ENCODE data around the gene RAD23A.
"Not testable (repeated sequence)": the region's sequence is repeated elsewhere in the genome, so short reads cannot be mapped to it uniquely, and the experiment has no call there.

RAD23A gene

DNA sequence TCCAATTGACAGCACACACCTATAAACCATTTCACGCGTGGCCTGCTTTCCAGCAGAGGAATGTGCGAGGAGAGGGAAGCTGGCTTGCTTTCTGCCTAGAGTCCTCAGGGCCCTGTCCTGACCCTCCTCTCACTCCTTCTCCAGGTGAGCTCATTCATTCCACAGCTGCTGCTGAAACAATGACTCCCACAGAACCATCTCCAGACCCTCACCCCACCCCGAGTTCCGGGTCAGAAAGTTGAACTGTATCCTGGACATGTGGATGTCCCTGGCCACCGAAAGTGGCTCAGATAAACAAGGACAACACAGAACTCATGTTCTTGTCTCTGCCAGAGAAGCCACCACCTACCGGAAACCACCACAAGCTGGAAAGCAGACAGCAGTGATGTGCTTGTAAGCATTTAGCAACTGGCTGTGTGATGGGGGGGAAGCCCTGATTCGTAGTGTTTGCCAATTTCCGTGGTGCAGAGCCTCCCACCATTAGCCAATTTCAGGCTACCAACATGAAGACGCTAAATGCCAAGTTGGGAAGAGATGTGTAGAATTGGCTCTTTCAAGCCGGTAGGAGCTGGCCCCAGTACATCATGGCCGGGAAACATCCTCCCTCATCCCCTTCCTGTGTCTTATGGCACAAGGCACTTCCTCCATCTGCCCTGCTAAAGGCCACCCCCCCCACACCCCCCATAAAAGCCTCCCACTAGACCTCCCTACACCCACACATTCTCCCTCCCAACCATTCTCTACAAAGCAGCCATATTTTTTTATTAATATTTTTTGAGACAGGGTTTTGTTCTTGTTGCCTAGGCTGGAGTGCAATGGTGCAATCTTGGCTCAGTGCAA, 31.6 kb upstream of the RAD23A start:
- TF ChIP-seq, protein P1, sequence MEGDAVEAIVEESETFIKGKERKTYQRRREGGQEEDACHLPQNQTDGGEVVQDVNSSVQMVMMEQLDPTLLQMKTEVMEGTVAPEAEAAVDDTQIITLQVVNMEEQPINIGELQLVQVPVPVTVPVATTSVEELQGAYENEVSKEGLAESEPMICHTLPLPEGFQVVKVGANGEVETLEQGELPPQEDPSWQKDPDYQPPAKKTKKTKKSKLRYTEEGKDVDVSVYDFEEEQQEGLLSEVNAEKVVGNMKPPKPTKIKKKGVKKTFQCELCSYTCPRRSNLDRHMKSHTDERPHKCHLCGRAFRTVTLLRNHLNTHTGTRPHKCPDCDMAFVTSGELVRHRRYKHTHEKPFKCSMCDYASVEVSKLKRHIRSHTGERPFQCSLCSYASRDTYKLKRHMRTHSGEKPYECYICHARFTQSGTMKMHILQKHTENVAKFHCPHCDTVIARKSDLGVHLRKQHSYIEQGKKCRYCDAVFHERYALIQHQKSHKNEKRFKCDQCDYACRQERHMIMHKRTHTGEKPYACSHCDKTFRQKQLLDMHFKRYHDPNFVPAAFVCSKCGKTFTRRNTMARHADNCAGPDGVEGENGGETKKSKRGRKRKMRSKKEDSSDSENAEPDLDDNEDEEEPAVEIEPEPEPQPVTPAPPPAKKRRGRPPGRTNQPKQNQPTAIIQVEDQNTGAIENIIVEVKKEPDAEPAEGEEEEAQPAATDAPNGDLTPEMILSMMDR (conservative IDR thresholded peaks at IDR 0.05; ENCODE audit: control insufficient read depth, insufficient read depth, low read depth, low read length): no peak
- DNase-seq (ENCODE audit: low read depth): peak; percentile 48
- no peak overlapping the region for H3K4me3 ChIP-seq (ENCODE audit: control insufficient read depth, low read depth, low read length)

DNA sequence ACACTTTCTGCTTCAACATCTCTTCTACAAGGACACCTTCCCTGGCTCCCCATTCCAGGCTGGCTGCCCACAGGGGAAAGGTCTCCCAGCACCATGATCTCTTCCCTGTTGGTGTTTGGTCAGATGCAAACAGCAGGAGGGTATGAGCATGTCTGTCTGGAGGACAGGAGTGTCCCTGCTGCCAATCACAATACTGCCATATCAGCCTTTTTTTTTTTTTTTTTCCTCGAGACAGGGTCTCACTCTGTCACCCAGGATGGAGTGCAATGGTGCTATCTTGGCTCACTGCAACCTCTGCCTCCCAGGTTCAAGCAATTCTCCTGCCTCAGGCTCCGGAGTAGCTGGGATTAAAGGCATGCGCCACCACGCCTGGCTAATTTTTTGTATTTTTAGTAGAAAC, 29.8 kb upstream of the RAD23A start:
- not testable (repeated sequence) for H3K4me3 ChIP-seq (ENCODE audit: control insufficient read depth, low read depth, low read length); DNase-seq (ENCODE audit: low read depth)

DNA sequence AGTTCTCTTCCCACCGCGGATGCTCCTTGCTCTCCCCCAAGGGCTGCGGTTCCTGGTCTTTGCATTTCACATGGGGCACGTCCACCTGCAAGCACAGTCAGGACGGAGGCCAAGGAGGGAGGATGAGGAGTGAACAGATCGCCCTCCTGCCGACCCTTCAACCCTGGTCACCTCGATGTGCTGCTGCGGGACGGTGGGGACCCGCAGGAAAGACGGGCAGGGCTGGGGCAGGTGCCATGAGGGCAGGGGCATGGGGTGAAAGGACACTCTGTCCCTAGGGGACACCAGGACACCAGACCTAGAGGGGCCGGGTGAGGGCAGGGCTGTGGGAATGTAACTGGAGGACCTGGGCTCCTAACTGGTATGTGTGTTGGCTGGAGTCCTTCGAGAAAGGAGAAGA, 27.4 kb upstream of the RAD23A start:
- TF ChIP-seq, protein P1 (conservative IDR thresholded peaks at IDR 0.05; ENCODE audit: control insufficient read depth, insufficient read depth, low read depth, low read length): no peak
- no peak overlapping the region for H3K4me3 ChIP-seq (ENCODE audit: control insufficient read depth, low read depth, low read length)

DNA sequence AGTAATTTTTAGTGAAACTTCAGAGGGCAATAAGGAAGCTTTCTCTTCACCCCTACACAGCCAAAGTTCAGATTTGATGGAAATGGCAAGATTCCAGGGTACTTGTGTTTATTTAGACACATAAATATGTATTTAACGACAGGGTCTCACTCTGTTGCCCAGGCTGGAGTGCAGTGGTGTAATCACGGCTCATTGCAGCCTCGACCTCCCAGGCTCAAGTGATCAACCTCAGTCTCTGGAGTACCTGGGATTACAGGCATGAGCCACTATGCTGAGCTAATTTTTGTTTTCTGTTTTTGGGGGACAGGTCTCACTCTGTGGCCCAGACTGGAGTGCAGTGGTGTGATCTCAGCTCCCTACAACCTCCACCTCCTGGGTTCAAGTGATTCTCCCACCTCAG, 24.6 kb upstream of the RAD23A start:
- DNase-seq (ENCODE audit: low read depth): no peak
- H3K4me3 ChIP-seq (ENCODE audit: control insufficient read depth, low read depth, low read length): no peak overlapping the region
- TF ChIP-seq, protein P1 (conservative IDR thresholded peaks at IDR 0.05; ENCODE audit: control insufficient read depth, insufficient read depth, low read depth, low read length): no peak

More for the DNA sequence above, 27.4 kb upstream of the RAD23A start:
- DNase-seq (ENCODE audit: low read depth): no peak

DNA sequence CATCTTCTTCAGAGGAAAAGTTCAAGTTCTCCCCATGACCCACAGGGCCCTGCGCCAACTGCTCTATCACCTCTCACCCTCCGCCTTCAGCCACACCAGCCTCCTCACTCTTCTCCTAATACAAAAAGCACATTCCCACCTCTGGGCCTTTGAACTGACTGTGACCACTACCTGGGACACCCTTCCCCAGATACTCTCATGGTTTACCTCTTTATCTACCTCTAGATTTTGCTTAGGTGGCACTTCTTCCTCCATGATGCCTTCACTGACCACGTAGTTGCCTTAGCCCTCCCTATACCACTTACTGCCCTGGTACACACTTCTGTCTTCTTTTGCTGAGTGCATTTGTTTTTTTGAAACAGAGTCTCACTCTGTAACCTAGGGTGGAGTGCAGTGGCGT, 22.7 kb upstream of the RAD23A start:
- no peak overlapping the region for H3K4me3 ChIP-seq (ENCODE audit: control insufficient read depth, low read depth, low read length)
- TF ChIP-seq, protein P1 (conservative IDR thresholded peaks at IDR 0.05; ENCODE audit: control insufficient read depth, insufficient read depth, low read depth, low read length): no peak

DNA sequence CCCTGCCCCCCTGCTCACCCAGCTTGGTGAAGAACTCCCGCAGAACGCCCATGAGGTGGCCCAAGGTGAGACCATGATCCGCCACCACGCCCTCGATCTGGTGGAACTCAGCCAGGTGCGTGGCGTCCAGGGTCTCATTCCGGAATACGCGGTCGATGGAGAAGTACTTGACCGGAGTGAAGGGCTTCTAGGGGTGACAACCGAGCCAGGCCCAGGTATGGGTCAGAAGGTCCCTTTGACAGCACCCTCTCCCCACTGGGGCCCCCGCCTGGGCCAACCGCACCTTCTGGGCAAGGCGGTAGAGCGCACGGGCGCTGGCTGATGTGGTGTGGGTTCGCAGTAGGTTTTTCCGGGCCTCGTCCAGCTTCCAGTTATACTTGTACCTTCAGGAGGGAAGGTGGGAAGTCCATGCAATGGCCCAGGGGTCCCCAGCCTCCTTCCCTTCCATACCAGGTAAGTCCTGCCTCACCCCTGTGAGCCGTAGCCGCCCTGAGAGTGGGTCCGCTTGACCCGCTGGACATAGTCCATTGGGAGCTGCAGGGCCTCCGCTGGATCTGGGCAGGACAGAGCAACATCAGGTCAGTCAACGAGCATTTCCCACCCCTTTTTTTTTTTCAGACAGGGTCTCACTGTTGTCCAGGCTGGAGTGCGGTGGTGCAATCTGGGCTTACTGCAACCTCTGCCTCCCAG, 20.9 kb upstream of the RAD23A start:
- TF ChIP-seq, protein P1 (conservative IDR thresholded peaks at IDR 0.05; ENCODE audit: control insufficient read depth, insufficient read depth, low read depth, low read length): no peak
- no peak overlapping the region for H3K4me3 ChIP-seq (ENCODE audit: control insufficient read depth, low read depth, low read length)
- DNase-seq (ENCODE audit: low read depth): no peak

More for the DNA sequence above, 22.7 kb upstream of the RAD23A start:
- no peak for DNase-seq (ENCODE audit: low read depth)

DNA sequence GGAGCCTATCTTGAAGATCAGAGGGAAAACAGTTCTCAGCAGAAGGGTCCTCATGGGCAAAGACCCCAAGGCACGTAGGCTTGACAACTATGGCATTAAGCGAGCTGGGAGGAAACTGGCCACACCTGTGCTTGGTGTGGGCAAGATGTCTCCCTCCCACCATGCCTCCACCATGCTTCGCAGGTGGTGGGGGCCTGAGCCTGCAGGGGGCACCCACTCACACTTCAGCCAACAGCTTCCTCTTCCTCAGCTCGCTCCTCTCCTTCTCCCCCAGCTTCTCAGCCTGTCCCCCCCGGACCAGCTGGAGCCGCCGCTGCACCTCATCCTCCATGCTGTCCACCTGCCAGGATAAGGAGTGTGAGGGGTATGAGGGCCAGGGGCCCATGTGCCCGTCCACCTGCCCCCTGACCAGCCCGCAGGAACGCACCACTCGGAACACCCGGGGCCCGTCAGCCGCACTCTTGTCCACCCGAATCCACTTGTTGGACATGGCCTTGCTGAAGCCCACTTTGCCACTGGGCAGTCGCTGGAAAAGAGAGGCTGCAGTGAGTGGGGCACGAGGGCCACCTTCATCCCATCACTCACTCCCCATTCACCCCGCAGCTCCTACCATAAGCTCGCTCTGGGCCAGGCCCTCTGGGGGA, 15.5 kb upstream of the RAD23A start:
- no peak for DNase-seq (ENCODE audit: low read depth)
- TF ChIP-seq, protein P1 (conservative IDR thresholded peaks at IDR 0.05; ENCODE audit: control insufficient read depth, insufficient read depth, low read depth, low read length): no peak
- no peak overlapping the region for H3K4me3 ChIP-seq (ENCODE audit: control insufficient read depth, low read depth, low read length)
